HEK293 (cell line): ENCODE results near the gene CCDC116.

Source experiments
- CTCF ChIA-PET: fragments of 350-600 bp; formaldehyde crosslinking; extraction: SDS; loops from one replicate; lab custom pipeline; 2021; ENCODE audit warnings: antibody characterized with exemption; lab: Yijun Ruan, JAX
- POLR2A ChIA-PET: fragments of 300-600 bp; formaldehyde crosslinking; extraction: SDS; loops from one replicate; lab custom pipeline; 2020; ENCODE audit warnings: antibody characterized with exemption, inconsistent platforms; lab: Yijun Ruan, JAX
- H3K27ac ChIP-seq: fragments of 200-500 bp; sonication (Bioruptor generic); 2 replicates; pipeline ENCODE4 v1.5.1; 2014; ENCODE audit warnings: low read depth, low read length, control low read depth, inconsistent platforms; ENCODE audit errors: extremely low read depth
- H3K36me3 ChIP-seq, 2 experiments: fragments of 200-500 bp in 1 of 2; sonication (Bioruptor generic) in 1 of 2; 1 replicate in 1 of 2; 2 replicates in 1 of 2; pipeline ENCODE4 v1.5.1; 2014 to 2017; ENCODE audit warnings: inconsistent platforms in 2 of 2, low read length in 2 of 2; ENCODE audit not compliant: control insufficient read depth in 2 of 2, insufficient read depth in 1 of 2
- H3K4me1 ChIP-seq: fragments of 200-500 bp; sonication (Bioruptor generic); 2 replicates; pipeline ENCODE4 v1.5.1; 2014; ENCODE audit warnings: mild to moderate bottlenecking, low read length, inconsistent platforms; ENCODE audit not compliant: control insufficient read depth, insufficient read depth
- H3K4me3 ChIP-seq: 2 replicates; pipeline ENCODE4 v1.5.1; 2011; ENCODE audit warnings: low read depth, mild to moderate bottlenecking, control low read depth, low read length, moderate library complexity
- H3K9me3 ChIP-seq: fragments of 200-500 bp; sonication (Bioruptor generic); 2 replicates; pipeline ENCODE4 v1.5.1; 2014; ENCODE audit warnings: low read depth, low read length, inconsistent platforms; ENCODE audit not compliant: control insufficient read depth, insufficient read depth
- GLI2 ChIP-seq: fragments of 450-650 bp; formaldehyde crosslinking; IDR thresholded peaks from 2 replicates; pipeline ENCODE4; 2017; ENCODE audit warnings: missing biosample characterization, missing genetic modification characterization, low read depth, borderline replicate concordance
- GLIS2 ChIP-seq: fragments of 450-650 bp; formaldehyde crosslinking; IDR thresholded peaks from 2 replicates; pipeline ENCODE4 v1.5.1; 2016; ENCODE audit warnings: missing biosample characterization, missing genetic modification characterization
- KLF10 ChIP-seq: fragments of 450-650 bp; IDR thresholded peaks from 2 replicates; pipeline ENCODE4 v1.5.1; 2018; ENCODE audit warnings: missing biosample characterization, mild to moderate bottlenecking, missing genetic modification characterization
- MYNN ChIP-seq: fragments of 450-650 bp; formaldehyde crosslinking; IDR thresholded peaks from 2 replicates; pipeline ENCODE4 v1.5.1; 2016; ENCODE audit warnings: missing biosample characterization, missing genetic modification characterization, borderline replicate concordance
- REPIN1 ChIP-seq: fragments of 450-650 bp; formaldehyde crosslinking; IDR thresholded peaks from 2 replicates; pipeline ENCODE4 v1.5.1; 2017; ENCODE audit warnings: missing biosample characterization, missing genetic modification characterization, low read depth
- ZFHX2 ChIP-seq: fragments of 450-650 bp; formaldehyde crosslinking; conservative IDR thresholded peaks from 2 replicates; pipeline ENCODE4 v1.5.1; 2016; ENCODE audit warnings: missing biosample characterization, missing genetic modification characterization
- ZNF16 ChIP-seq: fragments of 450-650 bp; formaldehyde crosslinking; IDR thresholded peaks from 2 replicates; pipeline ENCODE4 v1.5.1; 2016; ENCODE audit warnings: low read depth, missing biosample characterization, missing genetic modification characterization
- ZNF2 ChIP-seq: fragments of 450-650 bp; formaldehyde crosslinking; IDR thresholded peaks from 2 replicates; pipeline ENCODE4 v1.5.1; 2016; ENCODE audit warnings: missing biosample characterization, missing genetic modification characterization
- ZNF211 ChIP-seq: fragments of 450-650 bp; formaldehyde crosslinking; IDR thresholded peaks from 2 replicates; pipeline ENCODE4 v1.5.1; 2016; ENCODE audit warnings: low read depth, missing biosample characterization, missing genetic modification characterization
- ZNF223 ChIP-seq: fragments of 450-650 bp; formaldehyde crosslinking; IDR thresholded peaks from 2 replicates; pipeline ENCODE4 v1.5.1; 2016; ENCODE audit warnings: missing biosample characterization, missing genetic modification characterization
- ZNF324 ChIP-seq: fragments of 450-650 bp; formaldehyde crosslinking; IDR thresholded peaks from 2 replicates; pipeline ENCODE4 v1.5.1; 2016; ENCODE audit warnings: missing biosample characterization, missing genetic modification characterization
- ZNF366 ChIP-seq: fragments of 450-650 bp; formaldehyde crosslinking; conservative IDR thresholded peaks from 2 replicates; pipeline ENCODE4 v1.5.1; 2016; ENCODE audit warnings: missing biosample characterization, missing genetic modification characterization
- ZNF558 ChIP-seq: fragments of 450-650 bp; formaldehyde crosslinking; IDR thresholded peaks from 2 replicates; pipeline ENCODE4 v1.5.1; 2016; ENCODE audit warnings: missing biosample characterization, missing genetic modification characterization
- ZNF621 ChIP-seq: fragments of 450-650 bp; formaldehyde crosslinking; IDR thresholded peaks from 2 replicates; pipeline ENCODE4 v1.5.1; 2017; ENCODE audit warnings: missing biosample characterization, missing genetic modification characterization
- ZNF664 ChIP-seq: fragments of 450-650 bp; formaldehyde crosslinking; IDR thresholded peaks from 2 replicates; pipeline ENCODE4 v1.5.1; 2016; ENCODE audit warnings: missing biosample characterization, missing genetic modification characterization
- ZNF704 ChIP-seq: fragments of 450-650 bp; formaldehyde crosslinking; IDR thresholded peaks from 2 replicates; pipeline ENCODE4 v1.5.1; 2016; ENCODE audit warnings: missing biosample characterization, missing genetic modification characterization
- ZNF76 ChIP-seq: fragments of 450-650 bp; formaldehyde crosslinking; IDR thresholded peaks from 2 replicates; pipeline ENCODE4; 2016; ENCODE audit warnings: low read depth, missing biosample characterization, missing genetic modification characterization, borderline replicate concordance
- ZNF830 ChIP-seq: fragments of 450-650 bp; IDR thresholded peaks from 2 replicates; pipeline ENCODE4 v1.5.0; 2018; ENCODE audit warnings: missing biosample characterization, missing genetic modification characterization, low read depth, mild to moderate bottlenecking, moderate library complexity
- ZSCAN23 ChIP-seq: fragments of 450-650 bp; formaldehyde crosslinking; IDR thresholded peaks from 2 replicates; pipeline ENCODE4 v1.5.1; 2016; ENCODE audit warnings: missing biosample characterization, missing genetic modification characterization
- ZXDB ChIP-seq: fragments of 450-650 bp; formaldehyde crosslinking; IDR thresholded peaks from 2 replicates; pipeline ENCODE4 v1.5.1; 2016; ENCODE audit warnings: missing biosample characterization, missing genetic modification characterization
- TF ChIP-seq, protein P1 (sequence below): fragments of 450-650 bp; formaldehyde crosslinking; IDR thresholded peaks from 2 replicates; pipeline ENCODE4 v1.5.1; 2016; ENCODE audit warnings: missing biosample characterization, missing genetic modification characterization, borderline replicate concordance
- TF ChIP-seq, protein P2 (sequence below): fragments of 450-650 bp; formaldehyde crosslinking; IDR thresholded peaks from 2 replicates; pipeline ENCODE4 v1.5.1; 2016; ENCODE audit warnings: missing biosample characterization, missing genetic modification characterization

CCDC116 gene

DNA sequence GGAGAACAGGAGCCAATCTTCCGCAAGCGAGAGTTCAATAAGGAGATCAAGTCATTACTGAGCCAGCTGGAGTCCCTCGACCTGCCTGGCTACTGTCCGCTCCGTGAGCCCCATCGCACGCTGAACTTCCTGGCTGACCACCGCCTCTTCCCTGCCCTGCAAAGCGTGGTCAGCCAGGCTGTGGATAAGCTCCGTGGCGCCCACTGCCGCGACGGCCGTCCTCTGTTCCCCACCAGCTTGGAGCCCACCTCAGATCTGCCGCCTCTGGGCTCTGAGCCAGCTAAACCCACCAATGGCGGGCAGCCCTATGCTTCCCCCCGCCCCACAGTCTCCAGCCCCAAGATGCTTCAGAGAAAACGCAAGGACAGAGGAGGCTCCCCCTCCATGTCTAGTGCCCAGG, 2.3 kb downstream of the CCDC116 start:
- ChIA-PET CTCF (interaction anchor here (0.6 to 2.8 kb wide), 4 partner anchors 8 to 37 kb away, joined by 3 to 13 read pairs (median 6); no protein-coding TSS in a partner anchor), POLR2A (no interaction called here)
- TF ChIP-seq GLI2 (no peak), ZNF324 (no peak), ZNF830 (no peak), ZNF223 (no peak), ZNF704 (tag by site-specific recombination) (no peak), GLIS2 (tag by site-specific recombination) (no peak), ZNF2 (no peak), ZNF558 (tag by site-specific recombination) (no peak), ZNF621 (no peak), REPIN1 (no peak), MYNN (tag by site-specific recombination) (no peak), ZFHX2 (tag by site-specific recombination) (no peak), ZNF366 (tag by site-specific recombination) (no peak), ZNF664 (tag by site-specific recombination) (no peak)
- TF ChIP-seq, protein P1, sequence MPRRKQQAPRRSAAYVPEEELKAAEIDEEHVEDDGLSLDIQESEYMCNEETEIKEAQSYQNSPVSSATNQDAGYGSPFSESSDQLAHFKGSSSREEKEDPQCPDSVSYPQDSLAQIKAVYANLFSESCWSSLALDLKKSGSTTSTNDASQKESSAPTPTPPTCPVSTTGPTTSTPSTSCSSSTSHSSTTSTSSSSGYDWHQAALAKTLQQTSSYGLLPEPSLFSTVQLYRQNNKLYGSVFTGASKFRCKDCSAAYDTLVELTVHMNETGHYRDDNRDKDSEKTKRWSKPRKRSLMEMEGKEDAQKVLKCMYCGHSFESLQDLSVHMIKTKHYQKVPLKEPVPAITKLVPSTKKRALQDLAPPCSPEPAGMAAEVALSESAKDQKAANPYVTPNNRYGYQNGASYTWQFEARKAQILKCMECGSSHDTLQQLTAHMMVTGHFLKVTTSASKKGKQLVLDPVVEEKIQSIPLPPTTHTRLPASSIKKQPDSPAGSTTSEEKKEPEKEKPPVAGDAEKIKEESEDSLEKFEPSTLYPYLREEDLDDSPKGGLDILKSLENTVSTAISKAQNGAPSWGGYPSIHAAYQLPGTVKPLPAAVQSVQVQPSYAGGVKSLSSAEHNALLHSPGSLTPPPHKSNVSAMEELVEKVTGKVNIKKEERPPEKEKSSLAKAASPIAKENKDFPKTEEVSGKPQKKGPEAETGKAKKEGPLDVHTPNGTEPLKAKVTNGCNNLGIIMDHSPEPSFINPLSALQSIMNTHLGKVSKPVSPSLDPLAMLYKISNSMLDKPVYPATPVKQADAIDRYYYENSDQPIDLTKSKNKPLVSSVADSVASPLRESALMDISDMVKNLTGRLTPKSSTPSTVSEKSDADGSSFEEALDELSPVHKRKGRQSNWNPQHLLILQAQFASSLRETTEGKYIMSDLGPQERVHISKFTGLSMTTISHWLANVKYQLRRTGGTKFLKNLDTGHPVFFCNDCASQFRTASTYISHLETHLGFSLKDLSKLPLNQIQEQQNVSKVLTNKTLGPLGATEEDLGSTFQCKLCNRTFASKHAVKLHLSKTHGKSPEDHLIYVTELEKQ (tag by site-specific recombination), result no peak
- TF ChIP-seq, all 188 proteins: peak for 0
- no peaks in the 10 kb centered on the region for H3K9me3 ChIP-seq
- H3K4me1 ChIP-seq, result no peaks in the 10 kb centered on the region
- no peak overlapping the region for H3K27ac ChIP-seq
- no peak overlapping the region for H3K4me3 ChIP-seq
- no peaks in the 10 kb centered on the region for H3K36me3 ChIP-seq

- CTCF ChIA-PET, result interaction anchor here (1.6 to 2.8 kb wide), 3 partner anchors 11 to 13 kb away, joined by 3 to 13 read pairs (median 6); no protein-coding TSS in a partner anchor
- no peak for TF ChIP-seq ZXDB
- no peak for TF ChIP-seq ZSCAN23 (tag by site-specific recombination)
- no peak for TF ChIP-seq ZNF76 (tag by site-specific recombination)
- TF ChIP-seq, protein P2, sequence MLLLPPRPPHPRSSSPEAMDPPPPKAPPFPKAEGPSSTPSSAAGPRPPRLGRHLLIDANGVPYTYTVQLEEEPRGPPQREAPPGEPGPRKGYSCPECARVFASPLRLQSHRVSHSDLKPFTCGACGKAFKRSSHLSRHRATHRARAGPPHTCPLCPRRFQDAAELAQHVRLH (tag by site-specific recombination), result no peak
- TF ChIP-seq ZFHX2 (tag by site-specific recombination), result no peak
- TF ChIP-seq ZNF16 (tag by site-specific recombination), result no peak
- no peak for TF ChIP-seq ZNF211 (tag by site-specific recombination)
- TF ChIP-seq KLF10 (tag by site-specific recombination), result no peak
- no peak for TF ChIP-seq GLI2
- POLR2A ChIA-PET, result interaction anchor here (1.1 kb wide), 1 partner anchor 11 kb away, joined by 3 read pairs; no protein-coding TSS in a partner anchor
These were observed 3.4 kb downstream of the CCDC116 start for GRCh38 chr22:21635771-21636510.

More at GRCh38 chr22:21635771-21636510, 3.4 kb downstream of the CCDC116 start:
- no peaks in the 10 kb centered on the region for H3K36me3 ChIP-seq
- no peaks in the 10 kb centered on the region for H3K4me1 ChIP-seq
- no peaks in the 10 kb centered on the region for H3K9me3 ChIP-seq
- H3K27ac ChIP-seq, result no peak overlapping the region
- H3K4me3 ChIP-seq, result no peak overlapping the region
